Breast epithelium (tissue), 4 donors: ENCODE measurements around the gene RNF10. TPM values are rescaled to one million over a fixed set of nuclear protein-coding genes. Genes with fewer than 3 reads are reported as not detected.

Experiments used
- DNase-seq, 2 donors: peaks; one replicate each; pipeline ENCODE4 v3.0.0-alpha.2; 2019; ENCODE audit warnings: low spot score in 2 of 2
- H3K27ac ChIP-seq, 2 donors: fragments of 200-600 bp; sonication (generic) in 1 of 2; one replicate each; pipeline ENCODE4 v1.5.1; 2016 to 2019; ENCODE audit warnings: mild to moderate bottlenecking in 1 of 2
- H3K27me3 ChIP-seq, 2 donors: fragments of 200-600 bp; sonication (generic) in 1 of 2; one replicate each; pipeline versions ENCODE4 v1.5.1 to v1.6.0; 2017 to 2019; ENCODE audit warnings: control low read depth in 1 of 2, mild to moderate bottlenecking in 1 of 2
- H3K36me3 ChIP-seq: fragments of 200-600 bp; one replicate; pipeline ENCODE4 v1.5.1; 2019
- H3K4me1 ChIP-seq, 2 donors: fragments of 200-600 bp; sonication (generic); one replicate each; pipeline ENCODE4 v1.5.1; 2016 to 2019; ENCODE audit warnings: control low read depth in 1 of 2
- H3K4me3 ChIP-seq, 3 donors: fragments of 200-600 bp; sonication (generic); 1 replicate in 2 of 3; 2 replicates in 1 of 3; pipeline ENCODE4 v1.5.1; 2016 to 2019; ENCODE audit warnings: mild to moderate bottlenecking in 3 of 3, moderate library complexity in 2 of 3
- H3K9me3 ChIP-seq, 2 donors: fragments of 200-600 bp; sonication (generic) in 1 of 2; one replicate each; pipeline ENCODE4 v1.5.1; 2016 to 2019; ENCODE audit warnings: control low read depth in 1 of 2
- POLR2A ChIP-seq: fragments of 450-650 bp; IDR thresholded peaks from one replicate; pipeline ENCODE4 v1.6.1; 2016; ENCODE audit warnings: antibody characterized with exemption, mild to moderate bottlenecking, moderate library complexity
- POLR2AphosphoS5 ChIP-seq, 3 donors: sonication (generic); formaldehyde crosslinking; IDR thresholded peaks; one replicate each; pipeline ENCODE4 v1.6.1; 2017; ENCODE audit warnings: antibody characterized with exemption in 3 of 3
- intact Hi-C: fragments of 100-400 bp; cut with DNase I; formaldehyde crosslinking; loops from one replicate; pipeline ENCODE4 v1.15.1; 2023; ENCODE audit warnings: low total_unique reads
- total RNA-seq, 3 donors: library from RNA; depleted of rRNA; stranded (reverse); fragments of >200 nt; gene quantifications; one replicate each; pipeline ENCODE4 v1.1.0, GENCODE V29; 2016
- TF ChIP-seq, protein P1 (sequence below), 3 donors: fragments of 450-650 bp; IDR thresholded peaks; one replicate each; pipeline ENCODE4 v1.5.1; 2016 to 2017; ENCODE audit warnings: antibody characterized with exemption in 3 of 3, mild to moderate bottlenecking in 3 of 3, moderate library complexity in 3 of 3

Gene RNF10
- total RNA-seq, 3 donors from 2014 or later = 112 to 164 (median 149) TPM

DNA sequence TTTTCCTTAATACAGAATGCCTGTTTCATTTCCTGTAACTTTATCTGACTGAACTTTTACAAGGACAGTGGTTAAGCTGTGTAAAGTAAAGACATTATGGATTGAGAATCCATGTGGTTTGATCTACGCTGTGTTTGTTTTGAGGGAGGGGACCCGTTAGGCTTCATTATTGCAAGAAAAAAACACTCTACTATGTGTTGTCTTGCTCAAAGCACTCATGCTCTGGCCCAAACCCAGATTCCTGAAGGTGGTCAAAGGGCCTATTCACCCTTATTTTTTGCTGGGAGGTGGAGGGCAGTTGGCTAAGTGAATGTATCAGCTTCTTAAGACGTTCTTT lies 11.9 kb downstream of the RNF10 start:
- Histone ChIP-seq H3K27ac (no peak overlapping the region), H3K36me3 (no peaks in the 10 kb centered on the region), H3K4me1 (no peaks in the 10 kb centered on the region), H3K4me3 (no peak overlapping the region), H3K27me3 (no peaks in the 10 kb centered on the region), H3K9me3 (no peaks in the 10 kb centered on the region)
- TF ChIP-seq POLR2AphosphoS5 (IDR thresholded peaks at IDR 0.05) (no peak), POLR2A (no peak)
- TF ChIP-seq, protein P1, sequence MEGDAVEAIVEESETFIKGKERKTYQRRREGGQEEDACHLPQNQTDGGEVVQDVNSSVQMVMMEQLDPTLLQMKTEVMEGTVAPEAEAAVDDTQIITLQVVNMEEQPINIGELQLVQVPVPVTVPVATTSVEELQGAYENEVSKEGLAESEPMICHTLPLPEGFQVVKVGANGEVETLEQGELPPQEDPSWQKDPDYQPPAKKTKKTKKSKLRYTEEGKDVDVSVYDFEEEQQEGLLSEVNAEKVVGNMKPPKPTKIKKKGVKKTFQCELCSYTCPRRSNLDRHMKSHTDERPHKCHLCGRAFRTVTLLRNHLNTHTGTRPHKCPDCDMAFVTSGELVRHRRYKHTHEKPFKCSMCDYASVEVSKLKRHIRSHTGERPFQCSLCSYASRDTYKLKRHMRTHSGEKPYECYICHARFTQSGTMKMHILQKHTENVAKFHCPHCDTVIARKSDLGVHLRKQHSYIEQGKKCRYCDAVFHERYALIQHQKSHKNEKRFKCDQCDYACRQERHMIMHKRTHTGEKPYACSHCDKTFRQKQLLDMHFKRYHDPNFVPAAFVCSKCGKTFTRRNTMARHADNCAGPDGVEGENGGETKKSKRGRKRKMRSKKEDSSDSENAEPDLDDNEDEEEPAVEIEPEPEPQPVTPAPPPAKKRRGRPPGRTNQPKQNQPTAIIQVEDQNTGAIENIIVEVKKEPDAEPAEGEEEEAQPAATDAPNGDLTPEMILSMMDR (IDR thresholded peaks at IDR 0.05) = no peak
- intact Hi-C loops = no loop called here
- no peak for DNase-seq

DNA sequence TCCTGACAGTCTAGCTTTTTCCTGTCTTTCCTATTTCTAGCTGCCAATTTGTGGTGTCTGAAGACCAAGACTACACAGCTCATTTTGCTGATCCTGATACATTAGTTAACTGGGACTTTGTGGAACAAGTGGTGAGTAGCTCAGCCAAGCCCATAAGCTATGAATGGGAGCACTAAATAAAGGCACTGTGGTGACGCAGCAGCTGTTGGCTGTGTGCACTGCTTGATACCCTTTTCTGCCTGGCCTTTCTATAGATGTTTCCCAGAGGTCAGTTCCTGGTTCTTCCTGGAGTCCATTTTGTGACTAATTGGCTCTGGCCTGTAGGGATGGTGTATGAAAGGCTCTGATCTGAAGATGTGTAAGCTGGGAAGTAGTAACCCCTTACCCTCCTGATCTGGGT lies 20.5 kb downstream of the RNF10 start:
- H3K27me3 ChIP-seq = no peaks in the 10 kb centered on the region
- TF ChIP-seq POLR2AphosphoS5 (IDR thresholded peaks at IDR 0.05) (no peak), POLR2A (no peak)
- TF ChIP-seq, protein P1 (IDR thresholded peaks at IDR 0.05) = no peak
- DNase-seq = no peak
- no peak overlapping the region for H3K4me3 ChIP-seq
- H3K4me1 ChIP-seq = no peaks in the 10 kb centered on the region
- H3K27ac ChIP-seq = no peak overlapping the region
- peaks cover 6% of the 10 kb centered on the region for H3K36me3 ChIP-seq
- intact Hi-C loops = no loop called here
- H3K9me3 ChIP-seq = no peaks in the 10 kb centered on the region

DNA sequence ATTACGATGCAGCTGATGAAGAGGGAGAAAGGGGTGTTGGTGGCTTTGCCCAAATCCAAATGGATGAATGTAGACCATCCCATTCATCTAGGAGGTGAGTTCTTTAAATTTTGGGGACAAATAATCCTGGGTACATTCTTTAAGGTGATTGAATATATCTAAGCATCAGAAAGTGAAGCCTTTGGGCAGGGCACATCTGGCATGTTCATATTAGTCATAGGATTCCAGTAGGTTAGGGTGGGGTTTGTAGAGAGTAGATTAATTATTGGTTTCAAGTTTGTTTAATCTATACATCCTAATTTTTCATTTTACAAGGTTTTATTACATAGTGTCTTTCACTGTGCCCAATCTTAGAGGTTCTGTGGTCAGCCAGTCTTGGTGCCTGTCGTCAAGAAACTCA lies 23.4 kb downstream of the RNF10 start:
- Histone ChIP-seq H3K4me1 (no peaks in the 10 kb centered on the region), H3K27ac (no peak overlapping the region), H3K27me3 (no peaks in the 10 kb centered on the region), H3K4me3 (no peak overlapping the region), H3K36me3 (peaks cover 18% of the 10 kb centered on the region), H3K9me3 (no peaks in the 10 kb centered on the region)
- intact Hi-C loops = no loop called here
- TF ChIP-seq POLR2A (no peak), POLR2AphosphoS5 (IDR thresholded peaks at IDR 0.05) (no peak)
- TF ChIP-seq, protein P1 (IDR thresholded peaks at IDR 0.05) = no peak
- no peak for DNase-seq

DNA sequence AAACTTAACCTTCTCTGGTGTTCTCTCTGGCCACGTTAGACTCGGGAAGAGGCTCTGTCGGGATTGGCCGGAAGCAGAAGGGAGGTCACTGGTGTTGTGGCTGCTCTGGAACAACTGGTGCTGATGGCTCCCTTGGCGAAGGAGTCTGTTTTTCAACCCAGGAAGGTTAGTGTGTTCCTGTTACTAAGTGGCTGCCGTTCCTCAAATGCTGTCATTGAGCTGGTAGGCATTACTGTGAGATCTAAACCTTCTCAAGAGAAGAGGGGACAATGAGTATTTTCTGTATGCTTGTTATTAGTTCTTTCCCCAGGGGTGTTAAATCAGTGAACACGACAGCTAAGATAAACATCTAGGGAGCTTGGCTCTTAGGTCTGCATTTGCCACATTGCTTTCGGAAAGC lies 28.8 kb downstream of the RNF10 start:
- H3K36me3 ChIP-seq = peaks cover 18% of the 10 kb centered on the region
- no peaks in the 10 kb centered on the region for H3K27me3 ChIP-seq
- intact Hi-C loops = no loop called here
- no peaks in the 10 kb centered on the region for H3K9me3 ChIP-seq
- no peaks in the 10 kb centered on the region for H3K4me1 ChIP-seq
- H3K4me3 ChIP-seq = no peak overlapping the region
- no peak overlapping the region for H3K27ac ChIP-seq
- no peak for DNase-seq
- TF ChIP-seq POLR2AphosphoS5 (IDR thresholded peaks at IDR 0.05) = no peak

DNA sequence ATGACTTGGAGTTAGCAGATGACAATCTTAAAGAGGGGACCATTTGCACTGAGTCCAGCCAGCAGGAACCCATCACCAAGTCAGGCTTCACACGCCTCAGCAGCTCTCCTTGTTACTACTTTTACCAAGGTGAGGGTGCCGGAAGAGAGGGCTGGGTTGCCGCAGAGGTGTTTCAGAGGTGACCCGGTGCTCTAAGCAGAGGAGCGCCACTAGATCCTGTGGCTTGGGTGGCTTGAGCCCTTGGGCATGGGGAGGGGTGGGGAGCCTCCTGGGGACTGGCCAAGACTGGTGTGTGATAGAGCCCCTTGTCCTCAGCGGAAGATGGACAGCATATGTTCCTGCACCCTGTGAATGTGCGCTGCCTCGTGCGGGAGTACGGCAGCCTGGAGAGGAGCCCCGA lies 29.3 kb downstream of the RNF10 start:
- Histone ChIP-seq H3K4me3 (no peak overlapping the region), H3K4me1 (no peaks in the 10 kb centered on the region), H3K9me3 (no peaks in the 10 kb centered on the region), H3K27ac (no peak overlapping the region), H3K27me3 (no peaks in the 10 kb centered on the region), H3K36me3 (peaks cover 21% of the 10 kb centered on the region)
- TF ChIP-seq, protein P1 (IDR thresholded peaks at IDR 0.05) = no peak
- TF ChIP-seq POLR2AphosphoS5 (IDR thresholded peaks at IDR 0.05) (no peak), POLR2A (no peak)
- no peak for DNase-seq
- intact Hi-C loops = no loop called here

DNA sequence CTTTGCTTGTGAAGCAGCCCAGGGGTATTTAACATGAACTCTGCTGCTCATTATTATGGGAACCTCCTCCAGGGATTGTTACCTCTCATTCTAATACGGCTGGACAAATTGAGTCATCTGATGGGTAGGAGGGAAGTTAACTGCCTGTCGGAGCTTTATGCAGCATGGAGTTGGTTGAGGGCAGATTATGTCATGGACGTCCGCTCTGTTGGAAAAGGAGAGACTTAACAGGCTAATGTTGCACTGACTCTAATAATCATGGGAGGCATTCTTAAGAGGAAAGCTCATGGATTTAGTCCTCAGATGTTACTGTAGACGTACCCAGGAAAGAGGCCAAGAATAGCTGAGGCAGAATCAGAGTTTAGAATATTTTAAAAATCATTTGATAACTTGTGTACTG lies 37.1 kb downstream of the RNF10 start:
- DNase-seq = no peak
- Histone ChIP-seq H3K4me3 (no peak overlapping the region), H3K36me3 (peaks cover 27% of the 10 kb centered on the region), H3K27me3 (no peaks in the 10 kb centered on the region), H3K4me1 (no peaks in the 10 kb centered on the region), H3K27ac (no peak overlapping the region), H3K9me3 (no peaks in the 10 kb centered on the region)
- TF ChIP-seq POLR2AphosphoS5 (IDR thresholded peaks at IDR 0.05) (no peak), POLR2A (no peak)
- TF ChIP-seq, protein P1 (IDR thresholded peaks at IDR 0.05) = no peak
- intact Hi-C loops = no loop called here
